K562 (cell line): ENCODE measurements around the gene BSPRY. TPM values are rescaled to one million over a fixed set of nuclear protein-coding genes. Genes with fewer than 3 reads are reported as not detected.

Experiments
- BACH1 ChIP-seq: fragments of 200-800 bp; sonication (Bioruptor generic); IDR thresholded peaks from 2 replicates; pipeline ENCODE4 v1.6.1; 2016; ENCODE audit warnings: missing genetic modification characterization, missing compliant biosample characterization
- CEBPB ChIP-seq: fragments of 450-650 bp; IDR thresholded peaks from 2 replicates; pipeline ENCODE4 v1.6.1; 2016; ENCODE audit warnings: missing genetic modification characterization, missing compliant biosample characterization
- HOXB6 ChIP-seq: fragments of 250-450 bp; sonication (Bioruptor Pico); IDR thresholded peaks from 2 replicates; pipeline ENCODE4 v1.5.1; 2022; ENCODE audit warnings: mild to moderate bottlenecking, borderline replicate concordance
- IRF2 ChIP-seq: sonication (generic); formaldehyde crosslinking; IDR thresholded peaks from 2 replicates; pipeline ENCODE4 v1.8.1; 2022; ENCODE audit warnings: mild to moderate bottlenecking, missing genetic modification reagents
- KDM1A ChIP-seq, 2 experiments: fragments of 450-650 bp; IDR thresholded peaks; 2 replicates each; pipeline ENCODE4 v1.6.1; 2016; ENCODE audit warnings: mild to moderate bottlenecking in 2 of 2
- KDM2B ChIP-seq: fragments of 250-450 bp; sonication (Bioruptor Pico); IDR thresholded peaks from 2 replicates; pipeline ENCODE4 v1.8.0; 2021; ENCODE audit warnings: mild to moderate bottlenecking, moderate library complexity
- KHSRP ChIP-seq: fragments of 450-650 bp; IDR thresholded peaks from 2 replicates; pipeline ENCODE4 v1.6.1; 2017
- LCOR ChIP-seq: sonication (generic); formaldehyde crosslinking; IDR thresholded peaks from 2 replicates; pipeline ENCODE4 v1.8.0; 2022; ENCODE audit warnings: mild to moderate bottlenecking, missing genetic modification reagents
- MAFF ChIP-seq: IDR thresholded peaks from 2 replicates; pipeline ENCODE4 v1.6.1; 2012; ENCODE audit warnings: low read length, improper control_type of control experiment
- MYBL2 ChIP-seq, 2 experiments: fragments of 450-650 bp in 1 of 2; sonication (generic) in 1 of 2; formaldehyde crosslinking in 1 of 2; IDR thresholded peaks; 2 replicates each; pipeline versions ENCODE4 v1.6.1 to v1.8.1; 2017 to 2022; ENCODE audit warnings: borderline replicate concordance in 1 of 2, inconsistent platforms in 1 of 2, low read depth in 1 of 2, mild to moderate bottlenecking in 1 of 2, missing genetic modification reagents in 1 of 2, moderate library complexity in 1 of 2
- NFIC ChIP-seq: fragments of 450-650 bp; IDR thresholded peaks from 2 replicates; pipeline ENCODE4 v1.6.1; 2017; ENCODE audit warnings: mild to moderate bottlenecking, inconsistent platforms
- RFX7 ChIP-seq: fragments of 250-450 bp; sonication (Bioruptor Pico); IDR thresholded peaks from 2 replicates; pipeline ENCODE4 v1.5.1; 2021; ENCODE audit warnings: mild to moderate bottlenecking
- RUNX1 ChIP-seq: sonication (generic); IDR thresholded peaks from 2 replicates; pipeline ENCODE4 v1.6.1; 2016; ENCODE audit warnings: antibody characterized with exemption, low read depth
- SP2 ChIP-seq: IDR thresholded peaks from 2 replicates; pipeline ENCODE4 v1.6.1; 2011; ENCODE audit warnings: mild to moderate bottlenecking, low read depth, low read length, moderate library complexity; ENCODE audit not compliant: poor library complexity, severe bottlenecking; ENCODE audit errors: extremely low read depth
- SREBF1 ChIP-seq: fragments of 150-350 bp; IDR thresholded peaks from 2 replicates; pipeline ENCODE4 v1.6.1; 2014; ENCODE audit warnings: antibody characterized with exemption, low read depth, low read length, borderline replicate concordance
- TARDBP ChIP-seq: fragments of 450-650 bp; IDR thresholded peaks from 2 replicates; pipeline ENCODE4 v1.6.1; 2016
- TBP ChIP-seq: optimal IDR thresholded peaks from 2 replicates; pipeline ENCODE3; 2011; ENCODE audit warnings: low read depth, low read length, improper control_type of control experiment
- TOE1 ChIP-seq, 2 experiments: fragments of 450-650 bp in 1 of 2; sonication (generic) in 1 of 2; formaldehyde crosslinking in 1 of 2; IDR thresholded peaks; 2 replicates each; pipeline versions ENCODE4 v1.7.1 to v1.8.0; 2016 to 2022; ENCODE audit warnings: borderline replicate concordance in 2 of 2, mild to moderate bottlenecking in 2 of 2, antibody characterized with exemption in 1 of 2, inconsistent platforms in 1 of 2, low read depth in 1 of 2, missing genetic modification reagents in 1 of 2, moderate library complexity in 1 of 2
- ZNF551 ChIP-seq: fragments of 250-450 bp; sonication (Bioruptor Pico); IDR thresholded peaks from 2 replicates; pipeline ENCODE4 v1.5.0; 2021; ENCODE audit warnings: mild to moderate bottlenecking, moderate library complexity
- ZNF77 ChIP-seq: fragments of 250-450 bp; sonication (Bioruptor Pico); IDR thresholded peaks from 2 replicates; pipeline ENCODE4 v1.5.0; 2020
- ZZZ3 ChIP-seq: fragments of 450-650 bp; IDR thresholded peaks from 2 replicates; pipeline ENCODE4 v1.6.1; 2016; ENCODE audit warnings: antibody characterized with exemption, mild to moderate bottlenecking, moderate library complexity
- polyA plus RNA-seq, 8 experiments: library from polyadenylated mRNA; depleted of rRNA in 4 of 8; stranded (reverse) in 5 of 8; unstranded in 3 of 8; fragments of >200 nt; fragmentation: Nextera tagmentation in 2 of 8; fragmentation: Illumina TruSeq in 1 of 8; extraction: Ambion mirVana in 2 of 8; extraction: Trizol in 1 of 8; gene quantifications; 2 replicates each; pipeline versions ENCODE4 v1.2.1 to v1.2.3, GENCODE V29; 2011 to 2014; ENCODE audit warnings: inconsistent platforms in 1 of 8, missing spikeins in 1 of 8
- total RNA-seq, 7 experiments: library from RNA; depleted of rRNA in 6 of 7; stranded (reverse); fragments of >200 nt in 6 of 7; fragmentation: Illumina TruSeq in 2 of 7; extraction: Trizol in 2 of 7; gene quantifications; 2 replicates each; pipeline versions ENCODE4 v1.2.1 to v1.2.3, GENCODE V29; 2011 to 2021; ENCODE audit warnings: low replicate concordance in 1 of 7
- TF ChIP-seq, protein P1 (sequence below): fragments of 450-650 bp; formaldehyde crosslinking; IDR thresholded peaks from 2 replicates; pipeline ENCODE4 v1.4.0; 2022; ENCODE audit warnings: missing genetic modification characterization
- TF ChIP-seq, protein P2 (sequence below): sonication (generic); formaldehyde crosslinking; IDR thresholded peaks from 2 replicates; pipeline ENCODE4 v1.8.0; 2022; ENCODE audit warnings: mild to moderate bottlenecking, missing genetic modification reagents, borderline replicate concordance
- TF ChIP-seq, protein P3 (sequence below), 3 experiments: fragments of 200-800 bp in 1 of 3; sonication (Bioruptor generic) in 1 of 3; sonication (generic) in 1 of 3; formaldehyde crosslinking in 1 of 3; IDR thresholded peaks; 2 replicates each; pipeline versions ENCODE4 v1.6.1 to v1.8.0; 2016 to 2022; ENCODE audit warnings: mild to moderate bottlenecking in 2 of 3, missing compliant biosample characterization in 2 of 3, missing genetic modification characterization in 2 of 3, missing genetic modification reagents in 1 of 3

The BSPRY gene
- total and polyA plus RNA-seq, 9 of the 15 experiments (the other 6 are each of a cell fraction or from before 2014, with no cell fraction given), result 0.07 to 0.67 (median 0.18) TPM

DNA sequence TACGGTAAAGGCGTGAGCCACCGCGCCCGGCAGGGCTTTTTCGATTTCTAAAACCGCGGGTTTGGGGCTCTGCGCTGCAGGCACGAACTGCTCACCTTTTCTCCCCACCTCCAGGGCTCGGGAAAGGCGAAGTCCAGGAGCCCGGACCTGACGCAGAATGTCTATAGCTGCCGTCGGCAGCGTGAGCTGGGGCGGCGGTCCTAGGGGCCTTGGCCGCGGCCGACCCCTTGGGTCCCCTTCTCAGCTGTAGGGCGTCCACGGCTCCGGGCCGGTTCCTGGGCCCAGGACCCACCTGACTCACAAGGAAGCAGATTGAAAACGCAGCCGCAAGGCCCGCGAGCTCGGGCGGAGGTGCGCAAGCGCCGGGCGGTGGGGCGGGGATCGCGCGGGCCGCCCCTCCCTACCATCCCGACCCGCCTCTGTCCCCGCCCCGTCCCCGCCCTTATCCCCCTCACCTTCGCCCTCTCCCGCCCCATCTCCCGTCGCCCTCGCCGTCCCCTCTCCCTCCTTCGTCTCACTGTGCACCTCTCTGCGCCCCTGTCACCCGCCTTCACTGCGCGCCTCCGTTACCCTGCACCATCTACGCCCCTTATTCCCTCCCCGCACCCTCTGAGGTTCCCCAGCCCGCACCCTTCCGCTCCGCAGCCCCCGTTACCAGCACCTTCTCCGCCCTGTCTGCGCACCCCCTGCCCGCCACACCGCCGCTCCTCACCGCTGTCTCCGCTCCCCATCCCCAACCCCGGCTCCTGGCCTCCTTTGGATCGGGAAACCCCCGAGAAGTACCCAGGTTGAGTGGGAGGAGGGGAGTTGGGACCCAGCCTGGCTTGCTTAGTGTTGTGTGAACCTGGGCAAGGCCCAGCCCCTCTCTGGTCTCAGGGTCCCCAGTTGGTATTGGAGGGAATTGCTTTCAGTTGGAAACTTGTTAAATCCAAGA lies 27.6 kb downstream of the BSPRY start, which contains the start of gene HDHD3 (continued):
- no peak for TF ChIP-seq TOE1 (IDR thresholded peaks at IDR 0.05; ENCODE audit: borderline replicate concordance)
- TF ChIP-seq TOE1 (CRISPR knock-in tag; IDR thresholded peaks at IDR 0.05; ENCODE audit: borderline replicate concordance, low read depth), result no peak
- TF ChIP-seq SP2, result no peak
- TF ChIP-seq, protein P1, sequence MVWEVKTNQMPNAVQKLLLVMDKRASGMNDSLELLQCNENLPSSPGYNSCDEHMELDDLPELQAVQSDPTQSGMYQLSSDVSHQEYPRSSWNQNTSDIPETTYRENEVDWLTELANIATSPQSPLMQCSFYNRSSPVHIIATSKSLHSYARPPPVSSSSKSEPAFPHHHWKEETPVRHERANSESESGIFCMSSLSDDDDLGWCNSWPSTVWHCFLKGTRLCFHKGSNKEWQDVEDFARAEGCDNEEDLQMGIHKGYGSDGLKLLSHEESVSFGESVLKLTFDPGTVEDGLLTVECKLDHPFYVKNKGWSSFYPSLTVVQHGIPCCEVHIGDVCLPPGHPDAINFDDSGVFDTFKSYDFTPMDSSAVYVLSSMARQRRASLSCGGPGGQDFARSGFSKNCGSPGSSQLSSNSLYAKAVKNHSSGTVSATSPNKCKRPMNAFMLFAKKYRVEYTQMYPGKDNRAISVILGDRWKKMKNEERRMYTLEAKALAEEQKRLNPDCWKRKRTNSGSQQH, result peak; percentile 30; the same call in 1 of the 2 replicates
- TF ChIP-seq, protein P2, sequence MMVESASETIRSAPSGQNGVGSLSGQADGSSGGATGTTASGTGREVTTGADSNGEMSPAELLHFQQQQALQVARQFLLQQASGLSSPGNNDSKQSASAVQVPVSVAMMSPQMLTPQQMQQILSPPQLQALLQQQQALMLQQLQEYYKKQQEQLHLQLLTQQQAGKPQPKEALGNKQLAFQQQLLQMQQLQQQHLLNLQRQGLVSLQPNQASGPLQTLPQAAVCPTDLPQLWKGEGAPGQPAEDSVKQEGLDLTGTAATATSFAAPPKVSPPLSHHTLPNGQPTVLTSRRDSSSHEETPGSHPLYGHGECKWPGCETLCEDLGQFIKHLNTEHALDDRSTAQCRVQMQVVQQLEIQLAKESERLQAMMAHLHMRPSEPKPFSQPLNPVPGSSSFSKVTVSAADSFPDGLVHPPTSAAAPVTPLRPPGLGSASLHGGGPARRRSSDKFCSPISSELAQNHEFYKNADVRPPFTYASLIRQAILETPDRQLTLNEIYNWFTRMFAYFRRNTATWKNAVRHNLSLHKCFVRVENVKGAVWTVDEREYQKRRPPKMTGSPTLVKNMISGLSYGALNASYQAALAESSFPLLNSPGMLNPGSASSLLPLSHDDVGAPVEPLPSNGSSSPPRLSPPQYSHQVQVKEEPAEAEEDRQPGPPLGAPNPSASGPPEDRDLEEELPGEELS, result peak; percentile 50; the same call in 1 of the 2 replicates
- no peak for TF ChIP-seq TARDBP
- TF ChIP-seq, protein P3, sequence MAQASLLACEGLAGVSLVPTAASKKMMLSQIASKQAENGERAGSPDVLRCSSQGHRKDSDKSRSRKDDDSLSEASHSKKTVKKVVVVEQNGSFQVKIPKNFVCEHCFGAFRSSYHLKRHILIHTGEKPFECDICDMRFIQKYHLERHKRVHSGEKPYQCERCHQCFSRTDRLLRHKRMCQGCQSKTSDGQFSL (CRISPR knock-in tag; IDR thresholded peaks at IDR 0.05), result peak; percentile 61; the same call in 1 of the 2 replicates
- TF ChIP-seq, protein P3 (tag; IDR thresholded peaks at IDR 0.05), result peak in 1 of 2 experiments; percentile 76; a peak in 1 of 4 replicates
- TF ChIP-seq BACH1, result no peak
- no peak for TF ChIP-seq RFX7 (CRISPR knock-in tag)
- no peak for TF ChIP-seq RUNX1
- TF ChIP-seq MYBL2 (IDR thresholded peaks at IDR 0.05; ENCODE audit: low read depth), result no peak
- no peak for TF ChIP-seq MYBL2 (CRISPR knock-in tag; IDR thresholded peaks at IDR 0.05; ENCODE audit: borderline replicate concordance)
- TF ChIP-seq HOXB6, result no peak
- TF ChIP-seq KDM2B (CRISPR knock-in tag), result peak; percentile 79; the same call in 1 of the 2 replicates
- TF ChIP-seq IRF2 (CRISPR knock-in tag), result no peak
- TF ChIP-seq MAFF, result no peak
- no peak for TF ChIP-seq CEBPB (tag)
- TF ChIP-seq ZZZ3, result no peak
- TF ChIP-seq ZNF77, result no peak
- TF ChIP-seq TBP, result peak; percentile 41
- no peak for TF ChIP-seq KHSRP
- no peak for TF ChIP-seq SREBF1
- TF ChIP-seq ZNF551 (CRISPR knock-in tag), result no peak
- no peak for TF ChIP-seq KDM1A (IDR thresholded peaks at IDR 0.05)
- TF ChIP-seq NFIC, result peak; percentile 16; the same call in 1 of the 2 replicates
- TF ChIP-seq LCOR (CRISPR knock-in tag), result no peak
